ENCODE measurements around the gene KCNIP4.

The KCNIP4 gene

GRCh38 chr4:21571100-21571499 lies 377.5 kb downstream of the KCNIP4 start:
- TF ChIP-seq, protein P1, sequence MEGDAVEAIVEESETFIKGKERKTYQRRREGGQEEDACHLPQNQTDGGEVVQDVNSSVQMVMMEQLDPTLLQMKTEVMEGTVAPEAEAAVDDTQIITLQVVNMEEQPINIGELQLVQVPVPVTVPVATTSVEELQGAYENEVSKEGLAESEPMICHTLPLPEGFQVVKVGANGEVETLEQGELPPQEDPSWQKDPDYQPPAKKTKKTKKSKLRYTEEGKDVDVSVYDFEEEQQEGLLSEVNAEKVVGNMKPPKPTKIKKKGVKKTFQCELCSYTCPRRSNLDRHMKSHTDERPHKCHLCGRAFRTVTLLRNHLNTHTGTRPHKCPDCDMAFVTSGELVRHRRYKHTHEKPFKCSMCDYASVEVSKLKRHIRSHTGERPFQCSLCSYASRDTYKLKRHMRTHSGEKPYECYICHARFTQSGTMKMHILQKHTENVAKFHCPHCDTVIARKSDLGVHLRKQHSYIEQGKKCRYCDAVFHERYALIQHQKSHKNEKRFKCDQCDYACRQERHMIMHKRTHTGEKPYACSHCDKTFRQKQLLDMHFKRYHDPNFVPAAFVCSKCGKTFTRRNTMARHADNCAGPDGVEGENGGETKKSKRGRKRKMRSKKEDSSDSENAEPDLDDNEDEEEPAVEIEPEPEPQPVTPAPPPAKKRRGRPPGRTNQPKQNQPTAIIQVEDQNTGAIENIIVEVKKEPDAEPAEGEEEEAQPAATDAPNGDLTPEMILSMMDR (IDR thresholded peaks at IDR 0.05; ENCODE audit: low read depth, low read length), result no peak
- H3K4me3 ChIP-seq (ENCODE audit: low read depth, low read length), result no peak overlapping the region

DNA sequence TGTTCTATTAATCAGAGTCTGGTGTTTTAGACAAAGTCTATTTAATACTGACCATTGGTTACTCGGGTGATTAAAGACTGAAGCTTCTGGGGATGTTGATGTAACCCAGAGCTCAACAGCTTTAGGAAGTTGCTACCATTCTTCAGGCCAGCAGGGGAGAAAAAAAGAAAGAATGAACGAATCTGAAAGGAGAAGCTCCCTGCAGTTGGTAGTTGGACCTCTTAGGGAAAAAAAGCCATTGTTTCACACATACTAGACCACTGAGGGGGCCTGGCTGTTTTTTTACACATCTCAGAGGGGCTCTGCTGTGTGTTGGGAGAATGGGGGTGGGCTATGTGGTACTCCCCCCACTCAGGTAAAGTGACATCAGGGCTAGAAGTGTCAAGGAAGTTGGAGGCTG lies 378.9 kb downstream of the KCNIP4 start:
- TF ChIP-seq, protein P1 (IDR thresholded peaks at IDR 0.05; ENCODE audit: low read depth, low read length), result no peak
- no peak overlapping the region for H3K4me3 ChIP-seq (ENCODE audit: low read depth, low read length)

DNA sequence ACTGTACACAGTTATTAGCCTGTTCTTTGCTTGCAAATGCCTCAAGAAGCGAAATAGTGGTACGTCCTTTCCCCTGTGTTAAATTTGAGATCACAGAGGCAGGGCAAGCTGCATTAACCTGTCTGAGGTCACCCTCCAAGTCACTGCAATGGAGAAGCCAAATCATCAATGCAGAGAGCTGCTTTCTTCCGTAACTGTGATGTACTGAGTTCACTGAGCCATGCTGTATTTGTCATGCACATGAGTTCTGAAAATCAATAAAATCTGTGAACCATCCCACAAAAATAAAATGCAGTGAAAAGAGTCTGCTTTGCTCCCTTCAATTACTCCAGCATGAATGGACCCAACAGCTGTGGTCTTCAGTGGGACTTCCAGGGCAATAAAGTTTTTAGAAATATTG lies 393.5 kb downstream of the KCNIP4 start:
- TF ChIP-seq, protein P1 (IDR thresholded peaks at IDR 0.05; ENCODE audit: low read depth, low read length), result no peak
- H3K4me3 ChIP-seq (ENCODE audit: low read depth, low read length), result no peak overlapping the region

DNA sequence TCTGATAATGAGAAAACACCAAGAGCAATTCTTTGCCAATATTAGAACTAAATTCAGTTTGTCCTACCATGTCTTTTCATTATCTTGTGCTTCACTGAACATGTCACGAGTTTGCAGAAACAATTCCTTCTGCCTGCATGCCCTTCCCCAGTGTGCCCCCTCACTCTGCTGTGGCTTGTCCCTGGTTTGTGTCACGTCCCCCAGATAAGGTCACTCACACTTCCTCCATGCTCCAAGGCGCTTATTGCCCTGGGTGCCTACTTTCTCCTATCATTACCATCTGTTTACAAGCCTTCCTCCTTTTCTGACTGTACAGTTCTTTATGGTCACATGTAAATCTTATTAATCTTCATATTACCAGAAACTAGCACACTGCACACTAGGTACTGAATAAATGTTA lies 394.1 kb downstream of the KCNIP4 start:
- H3K4me3 ChIP-seq (ENCODE audit: low read depth, low read length), result no peak overlapping the region
- TF ChIP-seq, protein P1 (IDR thresholded peaks at IDR 0.05; ENCODE audit: low read depth, low read length), result no peak

GRCh38 chr4:21554066-21554465 lies 394.5 kb downstream of the KCNIP4 start:
- TF ChIP-seq, protein P1 (IDR thresholded peaks at IDR 0.05; ENCODE audit: low read depth, low read length), result no peak
- H3K4me3 ChIP-seq (ENCODE audit: low read depth, low read length), result no peak overlapping the region

DNA sequence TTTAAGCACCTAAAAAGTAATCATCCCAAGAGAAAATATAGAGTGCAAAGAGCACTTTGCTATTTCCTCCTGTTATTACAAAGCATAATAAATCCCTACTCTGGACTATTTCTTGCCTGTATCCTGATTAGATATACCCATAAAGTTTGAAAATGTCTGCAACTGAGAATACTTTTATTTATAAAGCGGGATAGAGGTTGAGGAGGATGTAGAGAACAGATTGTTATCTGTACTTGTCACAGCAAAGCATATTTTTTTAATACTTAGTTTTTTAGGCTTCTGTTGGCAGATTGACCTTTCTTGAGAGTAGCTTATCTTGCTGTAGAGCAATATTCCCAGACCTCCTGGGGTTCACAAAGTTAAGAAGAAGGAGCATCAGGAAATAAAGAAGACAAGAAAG lies 396.1 kb downstream of the KCNIP4 start:
- TF ChIP-seq, protein P1 (IDR thresholded peaks at IDR 0.05; ENCODE audit: low read depth, low read length), result no peak
- no peak overlapping the region for H3K4me3 ChIP-seq (ENCODE audit: low read depth, low read length)

DNA sequence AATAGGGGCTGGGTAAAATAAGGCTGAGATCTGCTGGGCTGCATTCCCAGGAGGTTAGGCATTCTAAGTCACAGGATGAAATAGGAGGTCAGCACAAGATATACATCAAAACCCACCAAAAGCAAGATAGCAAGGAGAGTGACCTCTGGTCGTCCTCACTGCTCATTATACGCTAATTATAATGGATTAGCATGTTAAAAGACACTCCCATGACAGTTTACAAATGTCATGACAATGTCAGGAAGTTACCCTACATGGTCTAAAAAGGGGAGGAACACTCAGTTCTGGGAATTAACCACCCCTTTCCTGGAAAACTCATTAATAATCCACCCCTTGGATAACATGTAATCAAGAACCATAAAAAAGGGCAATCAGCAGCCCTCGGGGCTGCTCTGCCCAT lies 403.6 kb downstream of the KCNIP4 start:
- TF ChIP-seq, protein P1 (IDR thresholded peaks at IDR 0.05; ENCODE audit: low read depth, low read length), result no peak
- H3K4me3 ChIP-seq (ENCODE audit: low read depth, low read length), result no peak overlapping the region

Data from WI38 (cell line).